ENCODE measurements around the gene KRTAP4-5. TPM values are rescaled to one million over a fixed set of nuclear protein-coding genes. Genes with fewer than 3 reads are reported as not detected.
"Not testable (repeated sequence)": the region's sequence is repeated elsewhere in the genome, so short reads cannot be mapped to it uniquely, and the experiment has no call there.

Gene KRTAP4-5
- total RNA-seq, 1 donor from 2014 or later, result not detected

GRCh38 chr17:41153856-41154255, 4.2 kb upstream of the KRTAP4-5 start:
- Mint-ChIP-seq H3K27ac (no peak overlapping the region), H3K27me3 (peaks cover 6% of the 10 kb centered on the region), H3K9me3 (ENCODE audit: low read depth) (no peaks in the 10 kb centered on the region), H3K4me1 (ENCODE audit: low read depth) (peaks cover 2% of the 10 kb centered on the region), H3K4me3 (ENCODE audit: low read depth) (no peak overlapping the region), H3K36me3 (ENCODE audit: insufficient read depth) (no peaks in the 10 kb centered on the region)
- no peak for DNase-seq (ENCODE audit: low spot score, unreplicated experiment)
- no peak for TF ChIP-seq CTCF (IDR thresholded peaks at IDR 0.05; ENCODE audit: unreplicated experiment)

GRCh38 chr17:41151525-41151924, 1.9 kb upstream of the KRTAP4-5 start:
- Mint-ChIP-seq H3K36me3 (ENCODE audit: insufficient read depth) (no peaks in the 10 kb centered on the region), H3K4me1 (ENCODE audit: low read depth) (peaks cover 2% of the 10 kb centered on the region), H3K4me3 (ENCODE audit: low read depth) (no peak overlapping the region), H3K27me3 (peaks cover 7% of the 10 kb centered on the region), H3K27ac (no peak overlapping the region), H3K9me3 (ENCODE audit: low read depth) (no peaks in the 10 kb centered on the region)
- DNase-seq (ENCODE audit: low spot score, unreplicated experiment), result no peak
- no peak for TF ChIP-seq CTCF (IDR thresholded peaks at IDR 0.05; ENCODE audit: unreplicated experiment)

- DNase-seq (ENCODE audit: low spot score, unreplicated experiment), result no peak
- H3K9me3 Mint-ChIP-seq (ENCODE audit: low read depth), result no peaks in the 10 kb centered on the region
- no peak for TF ChIP-seq CTCF (IDR thresholded peaks at IDR 0.05; ENCODE audit: unreplicated experiment)
- H3K4me1 Mint-ChIP-seq (ENCODE audit: low read depth), result peaks cover 2% of the 10 kb centered on the region
- no peak overlapping the region for H3K27ac Mint-ChIP-seq
- H3K36me3 Mint-ChIP-seq (ENCODE audit: insufficient read depth), result no peaks in the 10 kb centered on the region
- H3K4me3 Mint-ChIP-seq (ENCODE audit: low read depth), result no peak overlapping the region
- peaks cover 7% of the 10 kb centered on the region for H3K27me3 Mint-ChIP-seq
These were observed 401 bp upstream of the KRTAP4-5 start for GRCh38 chr17:41150026-41150425.

GRCh38 chr17:41148971-41149651, 514 bp downstream of the KRTAP4-5 start:
- not testable (repeated sequence) for H3K4me3 Mint-ChIP-seq (ENCODE audit: low read depth); H3K9me3 Mint-ChIP-seq (ENCODE audit: low read depth); H3K36me3 Mint-ChIP-seq (ENCODE audit: insufficient read depth); DNase-seq (ENCODE audit: low spot score, unreplicated experiment); H3K4me1 Mint-ChIP-seq (ENCODE audit: low read depth); H3K27me3 Mint-ChIP-seq; H3K27ac Mint-ChIP-seq

- TF ChIP-seq CTCF (IDR thresholded peaks at IDR 0.05; ENCODE audit: unreplicated experiment), result no peak
- Mint-ChIP-seq H3K9me3 (ENCODE audit: low read depth) (peaks cover 10% of the 10 kb centered on the region), H3K27me3 (peaks cover 7% of the 10 kb centered on the region), H3K36me3 (ENCODE audit: insufficient read depth) (peaks cover 3% of the 10 kb centered on the region), H3K4me3 (ENCODE audit: low read depth) (no peak overlapping the region), H3K27ac (no peak overlapping the region), H3K4me1 (ENCODE audit: low read depth) (no peaks in the 10 kb centered on the region)
- no peak for DNase-seq (ENCODE audit: low spot score, unreplicated experiment)
These were observed 2.0 kb downstream of the KRTAP4-5 start for GRCh38 chr17:41147531-41148204.

GRCh38 chr17:41145261-41145660, 4.4 kb downstream of the KRTAP4-5 start:
- H3K4me3 Mint-ChIP-seq (ENCODE audit: low read depth), result no peak overlapping the region
- no peaks in the 10 kb centered on the region for H3K4me1 Mint-ChIP-seq (ENCODE audit: low read depth)
- peaks cover 7% of the 10 kb centered on the region for H3K27me3 Mint-ChIP-seq
- TF ChIP-seq CTCF (IDR thresholded peaks at IDR 0.05; ENCODE audit: unreplicated experiment), result no peak
- no peak overlapping the region for H3K27ac Mint-ChIP-seq
- DNase-seq (ENCODE audit: low spot score, unreplicated experiment), result no peak
- H3K9me3 Mint-ChIP-seq (ENCODE audit: low read depth), result peaks cover 20% of the 10 kb centered on the region
- peaks cover 4% of the 10 kb centered on the region for H3K36me3 Mint-ChIP-seq (ENCODE audit: insufficient read depth)

All from progenitor cell of endocrine pancreas (in vitro differentiated cells).